Osteocyte (in vitro differentiated cells): ENCODE measurements around the gene SRGAP2C. TPM values are rescaled to one million over a fixed set of nuclear protein-coding genes. Genes with fewer than 3 reads are reported as not detected.
"Not testable (repeated sequence)": the region's sequence is repeated elsewhere in the genome, so short reads cannot be mapped to it uniquely, and the experiment has no call there.

ENCODE experiments used
- DNase-seq: peaks from one replicate; pipeline ENCODE4 v3.0.0; 2021; ENCODE audit warnings: mixed read lengths; ENCODE audit not compliant: unreplicated experiment; ENCODE audit errors: extremely low spot score
- H3K27ac Mint-ChIP-seq: one replicate; pipeline ENCODE4 v1.8.0; 2021; ENCODE audit warnings: mild to moderate bottlenecking, mixed read lengths; ENCODE audit not compliant: unreplicated experiment
- H3K27me3 Mint-ChIP-seq: one replicate; pipeline ENCODE4 v1.8.0; 2021; ENCODE audit warnings: mixed read lengths; ENCODE audit not compliant: unreplicated experiment
- H3K36me3 Mint-ChIP-seq: one replicate; pipeline ENCODE4 v1.8.0; 2021; ENCODE audit warnings: mixed read lengths; ENCODE audit not compliant: unreplicated experiment
- H3K4me1 Mint-ChIP-seq: one replicate; pipeline ENCODE4 v1.8.0; 2021; ENCODE audit warnings: mixed read lengths; ENCODE audit not compliant: unreplicated experiment
- H3K4me3 Mint-ChIP-seq: one replicate; pipeline ENCODE4 v1.8.0; 2021; ENCODE audit warnings: mild to moderate bottlenecking, moderate library complexity, mixed read lengths; ENCODE audit not compliant: unreplicated experiment
- H3K9me3 Mint-ChIP-seq: one replicate; pipeline ENCODE4 v1.8.0; 2021; ENCODE audit warnings: mixed read lengths; ENCODE audit not compliant: unreplicated experiment
- total RNA-seq: library from RNA; stranded (reverse); gene quantifications from 2 replicates; pipeline ENCODE4 v1.2.1, GENCODE V29; 2021

SRGAP2C gene
- total RNA-seq, 1 donor from 2014 or later: 45.4 TPM

- H3K36me3 Mint-ChIP-seq, DNase-seq, H3K4me1 Mint-ChIP-seq, H3K27me3 Mint-ChIP-seq, H3K4me3 Mint-ChIP-seq, H3K27ac Mint-ChIP-seq, H3K9me3 Mint-ChIP-seq: not testable (repeated sequence)
These were observed 86.5 kb downstream of the SRGAP2C start for GRCh38 chr1:121271143-121271715.

GRCh38 chr1:121275435-121275834 is 90.7 kb downstream of the SRGAP2C start:
- not testable (repeated sequence) for H3K9me3 Mint-ChIP-seq, DNase-seq, H3K27me3 Mint-ChIP-seq, H3K4me1 Mint-ChIP-seq, H3K27ac Mint-ChIP-seq, H3K36me3 Mint-ChIP-seq, H3K4me3 Mint-ChIP-seq

- H3K9me3 Mint-ChIP-seq, DNase-seq, H3K4me1 Mint-ChIP-seq, H3K27me3 Mint-ChIP-seq, H3K4me3 Mint-ChIP-seq, H3K27ac Mint-ChIP-seq, H3K36me3 Mint-ChIP-seq: not testable (repeated sequence)
These were observed 93.4 kb downstream of the SRGAP2C start for GRCh38 chr1:121278202-121278601.

GRCh38 chr1:121278777-121279547 is 94.2 kb downstream of the SRGAP2C start:
- not testable (repeated sequence) for H3K36me3 Mint-ChIP-seq, DNase-seq, H3K27ac Mint-ChIP-seq, H3K9me3 Mint-ChIP-seq, H3K4me1 Mint-ChIP-seq, H3K4me3 Mint-ChIP-seq, H3K27me3 Mint-ChIP-seq

GRCh38 chr1:121279548-121279898 is 94.7 kb downstream of the SRGAP2C start:
- H3K9me3 Mint-ChIP-seq, DNase-seq, H3K4me3 Mint-ChIP-seq, H3K27ac Mint-ChIP-seq, H3K4me1 Mint-ChIP-seq, H3K36me3 Mint-ChIP-seq, H3K27me3 Mint-ChIP-seq: not testable (repeated sequence)

GRCh38 chr1:121280699-121281317 is 96.0 kb downstream of the SRGAP2C start:
- not testable (repeated sequence) for H3K27me3 Mint-ChIP-seq, H3K4me3 Mint-ChIP-seq, H3K36me3 Mint-ChIP-seq, H3K4me1 Mint-ChIP-seq, DNase-seq, H3K9me3 Mint-ChIP-seq, H3K27ac Mint-ChIP-seq

- not testable (repeated sequence) for H3K4me1 Mint-ChIP-seq, H3K36me3 Mint-ChIP-seq
These were observed 96.7 kb downstream of the SRGAP2C start for GRCh38 chr1:121281480-121281879.

GRCh38 chr1:121283587-121284180 is 98.9 kb downstream of the SRGAP2C start:
- H3K27ac Mint-ChIP-seq, DNase-seq, H3K36me3 Mint-ChIP-seq, H3K4me1 Mint-ChIP-seq, H3K27me3 Mint-ChIP-seq, H3K4me3 Mint-ChIP-seq, H3K9me3 Mint-ChIP-seq: not testable (repeated sequence)

More at GRCh38 chr1:121281480-121281879, 96.7 kb downstream of the SRGAP2C start:
- not testable (repeated sequence) for H3K27ac Mint-ChIP-seq, H3K27me3 Mint-ChIP-seq, DNase-seq, H3K9me3 Mint-ChIP-seq, H3K4me3 Mint-ChIP-seq

GRCh38 chr1:121292590-121292989 is 107.8 kb downstream of the SRGAP2C start:
- not testable (repeated sequence) for H3K27ac Mint-ChIP-seq

GRCh38 chr1:121293263-121294204 is 108.8 kb downstream of the SRGAP2C start:
- not testable (repeated sequence) for H3K36me3 Mint-ChIP-seq, DNase-seq, H3K4me3 Mint-ChIP-seq, H3K4me1 Mint-ChIP-seq, H3K9me3 Mint-ChIP-seq, H3K27me3 Mint-ChIP-seq
- H3K27ac Mint-ChIP-seq: peak overlapping the region; percentile 67

More at GRCh38 chr1:121292590-121292989, 107.8 kb downstream of the SRGAP2C start:
- not testable (repeated sequence) for H3K9me3 Mint-ChIP-seq, DNase-seq, H3K4me3 Mint-ChIP-seq, H3K4me1 Mint-ChIP-seq, H3K36me3 Mint-ChIP-seq, H3K27me3 Mint-ChIP-seq

- not testable (repeated sequence) for H3K27ac Mint-ChIP-seq, H3K27me3 Mint-ChIP-seq, DNase-seq, H3K4me3 Mint-ChIP-seq, H3K4me1 Mint-ChIP-seq, H3K36me3 Mint-ChIP-seq, H3K9me3 Mint-ChIP-seq
These were observed 109.4 kb downstream of the SRGAP2C start for GRCh38 chr1:121294205-121294570.
